HL-60 (cell line): ENCODE results near the gene TNNI2.

Experiments
- DNase-seq, 2 experiments: peaks; one replicate each; pipeline ENCODE4 v3.0.0-alpha.2; 2010 to 2020; ENCODE audit warnings: low read depth in 1 of 2, low spot score in 1 of 2
- H3K27ac ChIP-seq: fragments of 250-450 bp; sonication (Bioruptor Pico); replicated peaks from 2 replicates; pipeline ENCODE4 v1.5.1; 2020; ENCODE audit warnings: mild to moderate bottlenecking, moderate library complexity
- H3K27me3 ChIP-seq: fragments of 250-450 bp; sonication (Bioruptor Pico); 2 replicates; pipeline ENCODE4 v1.5.1; 2021; ENCODE audit warnings: mild to moderate bottlenecking, moderate library complexity; ENCODE audit not compliant: insufficient read depth, poor library complexity, severe bottlenecking
- H3K4me3 ChIP-seq: replicated peaks from 2 replicates; pipeline ENCODE4 v1.5.1; 2011; ENCODE audit warnings: mild to moderate bottlenecking, control low read depth, low read length; ENCODE audit not compliant: insufficient read depth
- CTCF ChIP-seq: IDR thresholded peaks from one replicate; pipeline ENCODE4 v1.5.1; 2011; ENCODE audit warnings: low read length, control low read depth, inconsistent platforms; ENCODE audit not compliant: insufficient read depth
- GABPA ChIP-seq: IDR thresholded peaks from 2 replicates; pipeline ENCODE4 v1.6.1; 2012; ENCODE audit warnings: low read depth
- POLR2AphosphoS5 ChIP-seq: IDR thresholded peaks from 2 replicates; pipeline ENCODE4 v1.6.1; 2012; ENCODE audit warnings: low read depth
- REST ChIP-seq: IDR thresholded peaks from 2 replicates; pipeline ENCODE4 v1.6.1; 2012; ENCODE audit warnings: low read depth; ENCODE audit not compliant: insufficient replicate concordance
- SPI1 ChIP-seq: IDR thresholded peaks from 2 replicates; pipeline ENCODE4 v1.6.1; 2012; ENCODE audit warnings: low read depth, mild to moderate bottlenecking, borderline replicate concordance

TNNI2 gene

GRCh38 chr11:1835671-1836010, 3.1 kb upstream of the TNNI2 start:
- Histone ChIP-seq H3K27me3 (peaks cover 7% of the 10 kb centered on the region), H3K4me3 (no peak overlapping the region), H3K27ac (no peak overlapping the region)
- DNase-seq, result no peak
- no peak for TF ChIP-seq GABPA
- TF ChIP-seq REST, result no peak
- TF ChIP-seq POLR2AphosphoS5, result no peak
- TF ChIP-seq SPI1, result no peak
- TF ChIP-seq CTCF, result no peak

- Histone ChIP-seq H3K27ac (no peak overlapping the region), H3K4me3 (no peak overlapping the region), H3K27me3 (peaks cover 5% of the 10 kb centered on the region)
- no peak for DNase-seq
- TF ChIP-seq REST, result no peak
- no peak for TF ChIP-seq POLR2AphosphoS5
- no peak for TF ChIP-seq SPI1
- no peak for TF ChIP-seq GABPA
- TF ChIP-seq CTCF, result no peak
These were observed 2.5 kb upstream of the TNNI2 start for GRCh38 chr11:1836011-1836945.

- Histone ChIP-seq H3K27ac (no peak overlapping the region), H3K4me3 (no peak overlapping the region), H3K27me3 (peaks cover 5% of the 10 kb centered on the region)
- TF ChIP-seq SPI1 (no peak), REST (no peak), GABPA (no peak), CTCF (peak; percentile 80), POLR2AphosphoS5 (no peak)
- DNase-seq, result peak in 1 of 2 experiments; percentile 61
These were observed 1.4 kb upstream of the TNNI2 start for GRCh38 chr11:1837171-1838076.
